HL-60 (cell line): ENCODE measurements around the gene NRXN3.

Experiments
- DNase-seq, 2 experiments: peaks; one replicate each; pipeline ENCODE4 v3.0.0-alpha.2; 2010 to 2020; ENCODE audit warnings: low read depth in 1 of 2, low spot score in 1 of 2
- H3K27ac ChIP-seq: fragments of 250-450 bp; sonication (Bioruptor Pico); replicated peaks from 2 replicates; pipeline ENCODE4 v1.5.1; 2020; ENCODE audit warnings: mild to moderate bottlenecking, moderate library complexity
- H3K27me3 ChIP-seq: fragments of 250-450 bp; sonication (Bioruptor Pico); 2 replicates; pipeline ENCODE4 v1.5.1; 2021; ENCODE audit warnings: mild to moderate bottlenecking, moderate library complexity; ENCODE audit not compliant: insufficient read depth, poor library complexity, severe bottlenecking
- H3K4me3 ChIP-seq: replicated peaks from 2 replicates; pipeline ENCODE4 v1.5.1; 2011; ENCODE audit warnings: mild to moderate bottlenecking, control low read depth, low read length; ENCODE audit not compliant: insufficient read depth
- CTCF ChIP-seq: IDR thresholded peaks from one replicate; pipeline ENCODE4 v1.5.1; 2011; ENCODE audit warnings: low read length, control low read depth, inconsistent platforms; ENCODE audit not compliant: insufficient read depth
- GABPA ChIP-seq: IDR thresholded peaks from 2 replicates; pipeline ENCODE4 v1.6.1; 2012; ENCODE audit warnings: low read depth
- POLR2AphosphoS5 ChIP-seq: IDR thresholded peaks from 2 replicates; pipeline ENCODE4 v1.6.1; 2012; ENCODE audit warnings: low read depth
- SPI1 ChIP-seq: IDR thresholded peaks from 2 replicates; pipeline ENCODE4 v1.6.1; 2012; ENCODE audit warnings: low read depth, mild to moderate bottlenecking, borderline replicate concordance
- TF ChIP-seq, protein P1 (sequence below): IDR thresholded peaks from 2 replicates; pipeline ENCODE4 v1.6.1; 2012; ENCODE audit warnings: low read depth; ENCODE audit not compliant: insufficient replicate concordance

The NRXN3 gene

GRCh38 chr14:79742142-79742541 lies 1572.0 kb downstream of the NRXN3 start:
- DNase-seq, result no peak
- TF ChIP-seq CTCF (no peak), SPI1 (no peak), POLR2AphosphoS5 (no peak), GABPA (no peak)
- TF ChIP-seq, protein P1, sequence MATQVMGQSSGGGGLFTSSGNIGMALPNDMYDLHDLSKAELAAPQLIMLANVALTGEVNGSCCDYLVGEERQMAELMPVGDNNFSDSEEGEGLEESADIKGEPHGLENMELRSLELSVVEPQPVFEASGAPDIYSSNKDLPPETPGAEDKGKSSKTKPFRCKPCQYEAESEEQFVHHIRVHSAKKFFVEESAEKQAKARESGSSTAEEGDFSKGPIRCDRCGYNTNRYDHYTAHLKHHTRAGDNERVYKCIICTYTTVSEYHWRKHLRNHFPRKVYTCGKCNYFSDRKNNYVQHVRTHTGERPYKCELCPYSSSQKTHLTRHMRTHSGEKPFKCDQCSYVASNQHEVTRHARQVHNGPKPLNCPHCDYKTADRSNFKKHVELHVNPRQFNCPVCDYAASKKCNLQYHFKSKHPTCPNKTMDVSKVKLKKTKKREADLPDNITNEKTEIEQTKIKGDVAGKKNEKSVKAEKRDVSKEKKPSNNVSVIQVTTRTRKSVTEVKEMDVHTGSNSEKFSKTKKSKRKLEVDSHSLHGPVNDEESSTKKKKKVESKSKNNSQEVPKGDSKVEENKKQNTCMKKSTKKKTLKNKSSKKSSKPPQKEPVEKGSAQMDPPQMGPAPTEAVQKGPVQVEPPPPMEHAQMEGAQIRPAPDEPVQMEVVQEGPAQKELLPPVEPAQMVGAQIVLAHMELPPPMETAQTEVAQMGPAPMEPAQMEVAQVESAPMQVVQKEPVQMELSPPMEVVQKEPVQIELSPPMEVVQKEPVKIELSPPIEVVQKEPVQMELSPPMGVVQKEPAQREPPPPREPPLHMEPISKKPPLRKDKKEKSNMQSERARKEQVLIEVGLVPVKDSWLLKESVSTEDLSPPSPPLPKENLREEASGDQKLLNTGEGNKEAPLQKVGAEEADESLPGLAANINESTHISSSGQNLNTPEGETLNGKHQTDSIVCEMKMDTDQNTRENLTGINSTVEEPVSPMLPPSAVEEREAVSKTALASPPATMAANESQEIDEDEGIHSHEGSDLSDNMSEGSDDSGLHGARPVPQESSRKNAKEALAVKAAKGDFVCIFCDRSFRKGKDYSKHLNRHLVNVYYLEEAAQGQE, result no peak
- no peaks in the 10 kb centered on the region for H3K27me3 ChIP-seq

GRCh38 chr14:79745046-79745445 lies 1574.9 kb downstream of the NRXN3 start:
- DNase-seq, result no peak
- no peak for TF ChIP-seq POLR2AphosphoS5
- no peak for TF ChIP-seq CTCF
- TF ChIP-seq SPI1, result no peak
- TF ChIP-seq GABPA, result no peak
- TF ChIP-seq, protein P1, result no peak
- Histone ChIP-seq H3K27ac (no peak overlapping the region), H3K4me3 (no peak overlapping the region), H3K27me3 (no peaks in the 10 kb centered on the region)

More at GRCh38 chr14:79742142-79742541, 1572.0 kb downstream of the NRXN3 start:
- no peak overlapping the region for H3K27ac ChIP-seq
- no peak overlapping the region for H3K4me3 ChIP-seq

- DNase-seq, result no peak
- TF ChIP-seq GABPA (no peak), SPI1 (no peak), CTCF (no peak), POLR2AphosphoS5 (no peak)
- TF ChIP-seq, protein P1, result no peak
- Histone ChIP-seq H3K27ac (no peak overlapping the region), H3K4me3 (no peak overlapping the region), H3K27me3 (no peaks in the 10 kb centered on the region)
These were observed 1578.9 kb downstream of the NRXN3 start for GRCh38 chr14:79749065-79749464.
